ENCODE data around the gene KIF26B. TPM values are rescaled to one million over a fixed set of nuclear protein-coding genes. Genes with fewer than 3 reads are reported as not detected.

The KIF26B gene
- total and polyA plus RNA-seq, 2 experiments from 2014 or later, result 0.03 to 0.76 TPM

DNA sequence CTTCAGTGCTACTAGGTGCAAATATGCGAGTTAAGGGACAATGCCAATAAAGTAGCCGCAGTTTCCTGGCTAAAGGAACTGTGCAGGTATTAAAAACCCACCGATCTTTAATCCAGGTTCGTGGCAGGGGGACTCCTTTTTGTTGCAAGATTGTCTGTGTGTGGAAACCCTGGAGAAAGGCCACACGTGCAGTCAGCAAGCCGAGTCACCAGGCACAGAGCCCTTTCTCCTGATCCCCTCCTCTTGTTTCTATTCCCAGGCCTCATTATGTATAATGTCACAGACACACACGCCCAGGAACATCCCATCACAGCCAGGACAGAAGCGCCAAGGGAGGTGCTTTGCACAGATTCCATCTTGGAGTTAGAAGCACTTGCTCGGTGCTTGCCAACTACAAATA, 528.9 kb downstream of the KIF26B start (continued):
- TF ChIP-seq ZNF462 (CRISPR knock-in tag; IDR thresholded peaks at IDR 0.05) (no peak), ETS1 (IDR thresholded peaks at IDR 0.05) (no peak), ZNF114 (CRISPR knock-in tag; IDR thresholded peaks at IDR 0.05) (no peak), JUNB (IDR thresholded peaks at IDR 0.05; ENCODE audit: unreplicated experiment) (no peak), STAT1 (IDR thresholded peaks at IDR 0.05; ENCODE audit: unreplicated experiment) (no peak), CREB1 (CRISPR knock-in tag; IDR thresholded peaks at IDR 0.05; ENCODE audit: low read depth) (no peak)
- TF ChIP-seq, protein P1, sequence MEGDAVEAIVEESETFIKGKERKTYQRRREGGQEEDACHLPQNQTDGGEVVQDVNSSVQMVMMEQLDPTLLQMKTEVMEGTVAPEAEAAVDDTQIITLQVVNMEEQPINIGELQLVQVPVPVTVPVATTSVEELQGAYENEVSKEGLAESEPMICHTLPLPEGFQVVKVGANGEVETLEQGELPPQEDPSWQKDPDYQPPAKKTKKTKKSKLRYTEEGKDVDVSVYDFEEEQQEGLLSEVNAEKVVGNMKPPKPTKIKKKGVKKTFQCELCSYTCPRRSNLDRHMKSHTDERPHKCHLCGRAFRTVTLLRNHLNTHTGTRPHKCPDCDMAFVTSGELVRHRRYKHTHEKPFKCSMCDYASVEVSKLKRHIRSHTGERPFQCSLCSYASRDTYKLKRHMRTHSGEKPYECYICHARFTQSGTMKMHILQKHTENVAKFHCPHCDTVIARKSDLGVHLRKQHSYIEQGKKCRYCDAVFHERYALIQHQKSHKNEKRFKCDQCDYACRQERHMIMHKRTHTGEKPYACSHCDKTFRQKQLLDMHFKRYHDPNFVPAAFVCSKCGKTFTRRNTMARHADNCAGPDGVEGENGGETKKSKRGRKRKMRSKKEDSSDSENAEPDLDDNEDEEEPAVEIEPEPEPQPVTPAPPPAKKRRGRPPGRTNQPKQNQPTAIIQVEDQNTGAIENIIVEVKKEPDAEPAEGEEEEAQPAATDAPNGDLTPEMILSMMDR (conservative IDR thresholded peaks at IDR 0.05; ENCODE audit: low read depth in 2 of 2), result no peak
- TF ChIP-seq, protein P2, sequence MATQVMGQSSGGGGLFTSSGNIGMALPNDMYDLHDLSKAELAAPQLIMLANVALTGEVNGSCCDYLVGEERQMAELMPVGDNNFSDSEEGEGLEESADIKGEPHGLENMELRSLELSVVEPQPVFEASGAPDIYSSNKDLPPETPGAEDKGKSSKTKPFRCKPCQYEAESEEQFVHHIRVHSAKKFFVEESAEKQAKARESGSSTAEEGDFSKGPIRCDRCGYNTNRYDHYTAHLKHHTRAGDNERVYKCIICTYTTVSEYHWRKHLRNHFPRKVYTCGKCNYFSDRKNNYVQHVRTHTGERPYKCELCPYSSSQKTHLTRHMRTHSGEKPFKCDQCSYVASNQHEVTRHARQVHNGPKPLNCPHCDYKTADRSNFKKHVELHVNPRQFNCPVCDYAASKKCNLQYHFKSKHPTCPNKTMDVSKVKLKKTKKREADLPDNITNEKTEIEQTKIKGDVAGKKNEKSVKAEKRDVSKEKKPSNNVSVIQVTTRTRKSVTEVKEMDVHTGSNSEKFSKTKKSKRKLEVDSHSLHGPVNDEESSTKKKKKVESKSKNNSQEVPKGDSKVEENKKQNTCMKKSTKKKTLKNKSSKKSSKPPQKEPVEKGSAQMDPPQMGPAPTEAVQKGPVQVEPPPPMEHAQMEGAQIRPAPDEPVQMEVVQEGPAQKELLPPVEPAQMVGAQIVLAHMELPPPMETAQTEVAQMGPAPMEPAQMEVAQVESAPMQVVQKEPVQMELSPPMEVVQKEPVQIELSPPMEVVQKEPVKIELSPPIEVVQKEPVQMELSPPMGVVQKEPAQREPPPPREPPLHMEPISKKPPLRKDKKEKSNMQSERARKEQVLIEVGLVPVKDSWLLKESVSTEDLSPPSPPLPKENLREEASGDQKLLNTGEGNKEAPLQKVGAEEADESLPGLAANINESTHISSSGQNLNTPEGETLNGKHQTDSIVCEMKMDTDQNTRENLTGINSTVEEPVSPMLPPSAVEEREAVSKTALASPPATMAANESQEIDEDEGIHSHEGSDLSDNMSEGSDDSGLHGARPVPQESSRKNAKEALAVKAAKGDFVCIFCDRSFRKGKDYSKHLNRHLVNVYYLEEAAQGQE (IDR thresholded peaks at IDR 0.05; ENCODE audit: unreplicated experiment), result no peak
